Gastroesophageal sphincter (tissue), 3 donors: ENCODE measurements around the gene TNFRSF1A.

Experiments
- CTCF ChIP-seq, 4 experiments: fragments of 200-600 bp in 2 of 4; fragments of 450-650 bp in 2 of 4; sonication (generic) in 1 of 4; IDR thresholded peaks; one replicate each; pipeline ENCODE4 v1.5.1; 2017 to 2019; ENCODE audit warnings: antibody characterized with exemption in 4 of 4, mild to moderate bottlenecking in 2 of 4, moderate library complexity in 2 of 4
- EP300 ChIP-seq: sonication (generic); formaldehyde crosslinking; IDR thresholded peaks from one replicate; pipeline ENCODE4 v1.6.1; 2017; ENCODE audit warnings: antibody characterized with exemption, mild to moderate bottlenecking
- POLR2A ChIP-seq, 2 donors: fragments of 450-650 bp; IDR thresholded peaks; one replicate each; pipeline ENCODE4 v1.6.1; 2017; ENCODE audit warnings: antibody characterized with exemption in 2 of 2, mild to moderate bottlenecking in 2 of 2, moderate library complexity in 1 of 2

GRCh38 chr12:6352193-6353173 lies 10.6 kb upstream of the TNFRSF1A start:
- TF ChIP-seq POLR2A (IDR thresholded peaks at IDR 0.05): no peak
- TF ChIP-seq CTCF (IDR thresholded peaks at IDR 0.05): no peak
- no peak for TF ChIP-seq EP300
